ENCODE measurements around the gene ZNF792.
"Not testable (repeated sequence)": the region's sequence is repeated elsewhere in the genome, so short reads cannot be mapped to it uniquely, and the experiment has no call there.

ZNF792 gene

DNA sequence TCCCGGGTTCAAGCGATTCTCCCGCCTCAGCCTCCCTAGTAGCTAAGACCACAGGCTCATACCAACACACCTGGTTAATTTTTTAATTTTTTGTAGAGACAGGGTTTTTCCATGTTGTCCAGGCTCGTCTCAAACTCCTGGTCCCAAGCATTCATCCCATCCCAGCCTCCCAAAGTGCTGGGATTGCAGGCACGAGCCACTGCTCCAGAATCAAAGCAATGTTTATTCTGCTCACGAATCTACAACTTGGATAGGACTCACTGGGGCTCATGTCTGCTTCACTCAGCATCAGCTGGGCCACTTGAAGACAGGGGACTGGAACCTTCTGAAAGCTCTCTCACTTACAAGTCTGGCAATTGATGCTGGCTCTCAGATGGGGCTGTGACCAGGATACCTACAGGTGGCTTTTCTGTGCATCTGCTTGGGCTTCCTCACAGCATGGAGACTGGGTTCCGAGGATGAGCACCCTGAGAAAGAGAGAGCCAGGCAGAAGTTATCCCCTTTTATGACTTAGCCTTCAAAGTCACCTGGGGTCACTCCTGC, 8.2 kb upstream of the ZNF792 start:
- no peak for DNase-seq (ENCODE audit: low read depth in 2 of 2, low spot score in 1 of 2)

DNA sequence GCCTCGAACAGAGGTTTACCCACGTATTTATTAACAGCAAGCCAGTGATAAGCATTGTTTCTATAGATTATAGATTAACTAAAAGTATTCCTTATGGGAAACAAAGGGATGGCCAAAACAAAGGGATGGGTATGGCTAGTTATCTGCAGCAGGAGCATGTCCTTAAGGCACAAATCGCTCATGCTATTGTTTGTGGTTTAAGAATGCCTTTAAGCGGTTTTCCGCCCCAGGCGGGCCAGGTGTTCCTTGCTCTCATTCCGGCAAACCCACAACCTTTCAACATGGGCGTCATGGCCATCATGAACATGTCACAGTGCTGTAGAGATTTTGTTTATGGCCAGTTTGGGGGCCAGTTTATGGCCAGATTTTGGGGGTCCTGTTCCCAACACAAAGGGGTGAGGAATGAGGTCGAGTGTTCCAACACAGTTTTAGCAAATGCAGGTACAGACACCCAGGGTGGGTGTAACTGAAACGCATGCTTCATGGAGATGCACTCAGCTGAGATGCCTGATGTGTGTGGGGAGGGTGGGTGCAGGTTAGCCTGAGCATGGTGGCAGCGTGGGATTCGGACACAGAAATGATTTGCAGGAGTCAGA, 6.3 kb upstream of the ZNF792 start:
- not testable (repeated sequence) for DNase-seq (ENCODE audit: low read depth in 2 of 2, low spot score in 1 of 2)

DNA sequence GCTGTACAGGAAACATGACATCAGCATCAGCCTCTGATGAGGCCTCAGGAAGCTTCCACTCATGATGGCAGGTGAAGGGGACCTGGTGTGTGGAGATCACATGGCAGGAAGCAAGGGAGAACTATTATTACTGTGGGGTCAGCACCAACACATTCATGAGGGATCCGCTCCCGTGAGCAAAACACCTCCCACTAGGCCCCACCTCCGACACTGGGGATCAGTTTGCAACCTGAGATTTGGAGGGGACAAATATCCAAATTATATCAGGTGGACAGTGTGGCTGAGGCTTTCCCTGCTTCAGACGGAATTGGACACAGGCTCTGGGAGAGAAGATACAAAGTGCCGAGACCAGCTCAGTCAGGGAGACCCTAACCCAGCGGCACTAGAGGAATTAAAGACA, 5.7 kb upstream of the ZNF792 start:
- DNase-seq (ENCODE audit: low read depth in 2 of 2, low spot score in 1 of 2): no peak

DNA sequence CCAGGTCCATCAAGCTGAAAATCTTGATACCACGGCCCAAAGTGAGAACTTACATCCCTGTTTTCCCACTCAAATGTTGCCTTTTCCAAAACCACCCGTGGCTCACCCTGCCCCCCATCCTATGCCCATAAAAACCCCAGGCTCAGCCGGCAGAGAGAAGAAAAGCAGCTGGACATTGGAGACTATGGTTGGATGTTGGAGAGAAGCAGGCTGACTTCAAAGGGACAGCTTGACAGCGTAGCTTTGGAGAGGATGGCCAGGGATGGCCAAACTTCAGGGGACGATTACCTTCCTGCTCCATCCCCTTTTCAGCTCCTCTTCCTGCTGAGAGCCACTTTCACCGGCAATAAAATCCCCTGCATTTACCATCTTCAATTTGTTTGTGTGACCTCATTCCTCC, 3.5 kb upstream of the ZNF792 start:
- no peak for DNase-seq (ENCODE audit: low read depth in 2 of 2, low spot score in 1 of 2)

DNA sequence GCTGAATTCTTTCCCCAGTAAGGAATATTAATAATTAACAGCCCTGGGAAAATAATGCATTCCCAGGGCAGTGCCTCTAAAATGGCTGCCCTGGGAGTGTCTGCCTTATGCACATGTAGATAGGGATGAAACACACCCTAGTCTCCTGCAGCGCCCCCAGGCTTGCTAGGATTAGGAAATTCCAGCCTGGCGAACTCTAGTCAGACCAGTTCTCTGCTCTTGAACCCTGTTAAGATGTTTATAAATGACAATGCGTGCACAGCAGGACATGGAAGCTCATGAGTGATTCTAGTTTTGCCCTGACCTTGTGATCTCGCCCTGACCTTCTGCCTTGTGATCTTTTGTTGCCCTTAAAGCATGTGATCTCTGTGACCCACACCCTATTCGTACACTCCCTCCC, 1.5 kb upstream of the ZNF792 start:
- DNase-seq (ENCODE audit: low read depth in 2 of 2, low spot score in 1 of 2): not testable (repeated sequence)

DNA sequence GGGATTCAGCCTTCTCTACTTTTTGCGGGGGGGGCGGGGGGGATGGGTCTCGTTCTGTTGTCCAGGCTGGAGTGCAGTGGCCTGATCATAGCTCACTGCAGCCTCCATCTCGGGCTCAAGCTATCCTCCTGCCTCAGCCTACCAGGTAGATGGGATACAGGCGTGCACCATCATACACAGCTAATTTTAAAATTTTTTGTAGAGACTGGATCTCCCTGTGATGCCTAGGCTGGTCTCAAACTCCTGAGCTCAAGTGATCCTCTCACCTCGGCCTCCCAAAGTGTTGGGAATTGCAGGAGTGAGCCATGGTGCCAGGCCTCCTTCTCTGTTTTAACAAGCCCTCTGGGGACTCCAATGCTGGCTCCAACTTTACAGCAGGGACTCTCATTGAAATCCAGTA, 569 bp upstream of the ZNF792 start:
- DNase-seq (ENCODE audit: low read depth in 2 of 2, low spot score in 1 of 2): no peak

DNA sequence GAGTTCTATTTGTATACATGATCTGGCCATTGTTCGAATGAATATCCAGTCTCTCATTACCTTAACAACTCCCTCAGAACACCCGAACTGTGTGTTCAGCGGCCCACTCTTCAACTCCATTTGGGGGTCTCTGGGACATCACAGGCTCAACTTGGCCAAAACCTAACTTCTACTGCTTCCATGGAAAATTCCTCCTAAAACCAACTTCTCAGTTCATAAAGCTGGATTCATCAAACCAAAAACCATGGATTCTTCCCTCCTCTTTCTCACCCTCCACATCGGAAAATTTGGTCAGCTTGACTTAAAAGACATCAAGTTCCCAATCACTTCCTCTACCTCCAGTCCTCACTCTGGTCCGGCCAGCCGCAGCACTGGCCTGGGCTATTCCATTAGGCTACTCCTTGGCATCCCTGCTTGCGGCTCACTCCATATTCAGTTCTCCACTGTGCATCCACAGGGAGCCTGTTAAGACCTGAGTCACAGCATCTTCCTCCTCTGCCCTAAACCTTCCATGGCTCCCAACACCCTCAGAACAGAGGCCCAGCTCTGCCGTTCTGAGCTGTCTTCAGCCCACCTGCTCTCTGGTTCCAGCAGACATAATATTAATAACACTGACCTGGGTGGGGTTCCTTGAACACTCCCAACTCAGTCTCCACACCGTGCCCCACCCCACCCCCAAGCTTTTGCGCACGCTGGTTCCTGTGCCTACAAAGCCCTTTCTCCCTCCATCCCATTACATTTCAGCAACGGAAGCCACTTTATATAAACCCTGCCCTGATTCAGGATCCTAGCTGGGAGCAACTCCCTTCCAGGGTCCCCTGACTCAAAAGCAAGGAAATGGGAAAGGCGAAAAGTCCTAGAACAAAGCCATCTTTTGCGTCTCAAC, 1.1 kb downstream of the ZNF792 start:
- DNase-seq (ENCODE audit: low read depth in 2 of 2, low spot score in 1 of 2): no peak

DNA sequence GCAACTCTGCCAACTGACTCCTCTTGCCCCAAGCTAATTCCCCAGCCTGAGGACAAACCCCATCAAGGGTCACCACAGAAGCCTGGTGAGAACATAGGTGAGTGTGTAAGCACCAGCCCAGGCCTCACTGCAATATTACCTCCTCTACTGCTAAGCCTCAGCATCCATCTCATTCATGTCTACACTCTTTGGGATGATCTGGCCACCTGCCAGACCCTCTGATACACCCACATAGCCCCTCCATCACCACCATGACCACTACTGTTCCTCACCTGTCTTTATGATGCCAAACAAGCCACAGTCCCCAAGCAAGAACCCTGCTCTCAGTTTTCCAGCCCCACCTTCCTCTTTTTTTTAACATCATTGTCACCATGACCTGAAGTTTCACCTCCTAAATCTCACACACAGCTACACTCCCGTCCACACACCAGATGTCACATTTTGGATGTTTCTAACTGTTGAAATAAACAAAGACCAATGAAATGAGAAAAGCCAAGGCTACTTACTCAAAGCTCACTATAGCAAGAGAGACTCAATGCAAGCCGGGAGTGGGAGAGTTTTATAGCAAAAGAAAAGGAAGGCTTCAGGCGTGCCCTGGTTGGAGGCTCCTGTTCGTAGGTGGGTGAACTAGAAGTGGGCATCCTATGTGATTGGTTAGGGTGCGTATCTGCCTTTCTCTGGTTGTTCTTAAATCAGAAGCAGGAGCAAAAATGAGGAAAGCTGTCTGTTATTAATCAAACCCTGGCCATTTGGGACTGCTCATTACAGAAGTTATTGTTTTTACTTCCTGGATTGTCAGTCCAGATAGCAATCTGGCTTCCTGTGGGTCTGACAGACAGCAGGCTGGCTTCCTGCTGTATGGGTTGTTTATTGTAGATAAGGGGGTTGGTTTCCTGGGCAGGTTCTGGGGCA, 2.0 kb downstream of the ZNF792 start:
- DNase-seq (ENCODE audit: low read depth in 2 of 2, low spot score in 1 of 2): no peak

DNA sequence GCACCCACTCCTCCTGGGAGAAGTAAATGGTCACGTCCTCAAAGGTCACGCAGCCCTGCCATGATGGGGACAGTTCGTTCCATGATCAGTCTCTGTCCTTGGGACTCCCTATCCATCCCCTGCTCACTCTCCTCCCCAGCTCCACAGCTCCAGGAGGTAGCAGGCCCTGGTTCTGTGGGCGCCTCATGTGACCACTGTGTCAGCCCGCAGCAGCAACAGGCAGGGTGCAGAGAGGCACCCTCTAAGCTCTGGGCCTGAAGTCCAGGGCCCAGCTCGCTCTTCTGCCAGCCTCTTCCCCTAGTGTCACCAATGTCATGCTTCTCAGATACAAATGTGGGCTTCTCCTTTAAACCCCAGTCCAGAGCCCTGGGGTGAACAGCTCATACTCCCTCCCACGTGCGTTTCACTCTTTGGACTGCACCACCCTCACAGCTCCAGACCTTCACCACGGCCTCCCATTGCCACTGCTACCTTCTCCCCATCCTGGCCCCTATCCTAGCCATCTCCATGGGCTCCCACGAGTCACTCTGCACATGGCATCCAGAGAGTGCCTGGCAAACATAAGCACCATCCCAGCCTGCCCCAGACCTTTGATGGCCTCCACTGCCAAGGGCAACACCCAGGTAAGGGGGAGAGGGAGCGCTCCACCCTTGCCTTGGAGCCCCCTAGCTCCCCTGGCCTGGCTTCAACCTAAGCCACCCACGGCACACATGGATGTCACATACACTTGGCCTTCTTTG, 2.9 kb downstream of the ZNF792 start:
- no peak for DNase-seq (ENCODE audit: low read depth in 2 of 2, low spot score in 1 of 2)

DNA sequence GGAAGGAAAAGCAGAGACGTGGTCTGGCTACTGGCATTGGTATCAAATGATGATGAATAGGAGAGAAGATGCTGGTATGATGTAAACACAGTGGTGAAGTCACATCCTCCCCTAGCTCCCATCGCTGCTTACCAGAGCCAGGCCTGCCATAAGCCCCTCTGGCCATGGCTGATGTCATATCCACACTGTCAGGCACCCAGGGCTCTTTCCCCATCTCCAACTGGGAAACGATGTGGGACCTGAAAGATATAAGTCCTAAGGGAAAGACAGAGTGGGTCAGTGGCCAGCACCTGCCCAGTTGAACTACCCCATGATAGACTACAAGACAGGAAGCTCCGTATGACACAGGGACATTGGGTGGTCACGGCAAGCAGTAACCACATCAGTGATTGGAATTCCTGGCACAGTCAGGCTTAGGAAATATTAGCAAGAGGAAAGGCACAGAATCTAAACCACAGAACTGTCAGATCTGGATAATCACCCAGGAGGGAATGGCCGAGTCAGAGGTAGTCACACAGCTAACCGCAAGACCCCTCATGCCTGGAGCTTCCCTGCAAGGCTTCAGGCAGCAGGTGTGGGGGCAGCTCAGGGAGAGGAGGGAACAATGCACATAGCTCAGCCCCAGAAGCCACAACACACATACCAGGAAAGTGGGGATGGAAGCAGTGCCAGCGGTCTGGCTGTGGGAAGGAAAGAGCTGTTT, 3.8 kb downstream of the ZNF792 start:
- no peak for DNase-seq (ENCODE audit: low read depth in 2 of 2, low spot score in 1 of 2)

DNA sequence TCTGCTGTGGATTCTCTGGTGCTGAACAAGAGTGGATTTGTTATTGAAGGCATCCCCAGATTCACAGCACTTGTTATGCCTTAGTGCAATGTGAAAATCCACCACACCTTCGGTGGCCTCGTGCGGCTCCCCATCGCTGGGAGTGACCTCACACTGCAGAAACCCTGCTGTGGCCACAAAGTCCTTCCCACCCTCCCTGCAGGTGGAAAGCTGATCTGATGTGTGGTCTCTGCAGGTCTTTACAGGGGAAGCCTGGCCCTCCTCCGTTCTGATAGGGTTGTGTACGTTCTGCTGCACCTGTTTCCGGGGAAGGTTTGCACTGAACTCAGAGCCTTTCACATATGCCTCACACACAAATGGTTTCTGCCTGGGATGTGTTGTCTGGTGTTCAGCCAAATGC, 5.0 kb downstream of the ZNF792 start:
- DNase-seq (ENCODE audit: low read depth in 2 of 2, low spot score in 1 of 2): no peak

DNA sequence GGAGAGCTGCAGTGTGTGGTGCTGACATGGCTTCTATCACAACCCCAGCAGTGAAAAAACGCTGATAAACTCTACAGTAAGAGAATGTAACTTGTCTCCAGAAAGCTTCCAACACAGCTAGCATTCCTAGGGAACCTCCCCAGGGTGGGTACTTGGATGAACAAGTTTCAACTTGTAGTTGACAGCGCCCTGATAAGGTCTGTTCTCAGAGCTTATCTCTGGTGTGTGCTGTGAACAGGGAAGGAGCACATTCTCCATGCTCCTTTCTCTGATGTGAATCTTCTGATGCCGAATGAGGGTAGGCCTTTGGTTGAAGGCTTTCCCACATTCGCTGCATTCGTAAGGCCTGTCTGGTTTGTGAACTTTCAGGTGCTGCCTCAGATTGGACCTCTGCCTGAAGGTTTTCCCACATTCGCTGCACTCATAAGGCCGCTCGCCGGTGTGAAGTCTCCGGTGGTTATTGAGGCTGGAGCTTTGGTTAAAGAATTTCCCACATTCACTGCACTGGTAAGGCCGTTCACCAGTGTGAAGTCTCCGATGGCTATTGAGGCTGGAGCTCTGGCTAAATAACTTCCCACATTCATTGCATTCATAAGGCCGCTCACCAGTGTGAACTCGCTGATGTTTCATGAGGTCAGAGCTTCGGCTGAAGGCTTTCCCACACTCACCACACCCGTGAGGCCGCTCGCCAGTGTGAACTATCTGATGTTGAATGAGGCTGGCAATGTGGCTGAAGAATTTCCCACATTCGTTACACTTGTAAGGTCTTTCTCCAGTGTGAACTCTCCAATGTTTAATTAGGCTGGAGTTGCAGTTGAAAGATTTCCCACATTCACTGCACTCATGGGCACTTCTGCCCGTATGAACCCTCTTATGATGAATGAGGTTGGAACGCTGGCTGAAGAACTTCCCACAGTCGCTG, 5.9 kb downstream of the ZNF792 start:
- DNase-seq (ENCODE audit: low read depth in 2 of 2, low spot score in 1 of 2): no peak

DNA sequence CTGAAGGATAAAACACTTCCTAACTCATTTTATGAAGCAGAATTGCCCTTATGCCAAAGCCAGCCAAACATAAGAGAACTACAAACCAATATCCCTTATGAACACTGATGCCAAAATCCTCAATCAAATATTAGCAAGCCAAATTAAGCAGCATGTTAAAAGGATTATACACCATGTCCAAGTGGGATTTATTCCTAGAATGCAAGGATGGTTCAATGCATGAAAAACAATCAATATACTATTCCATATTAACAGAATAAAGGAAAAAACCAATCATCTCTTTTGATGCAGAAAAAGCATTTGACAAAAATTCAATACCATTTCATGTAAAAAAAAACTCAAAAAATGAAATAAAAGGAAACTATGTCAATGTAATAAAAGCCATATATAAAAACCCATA, 10.9 kb downstream of the ZNF792 start:
- no peak for DNase-seq (ENCODE audit: low read depth in 2 of 2, low spot score in 1 of 2)

DNA sequence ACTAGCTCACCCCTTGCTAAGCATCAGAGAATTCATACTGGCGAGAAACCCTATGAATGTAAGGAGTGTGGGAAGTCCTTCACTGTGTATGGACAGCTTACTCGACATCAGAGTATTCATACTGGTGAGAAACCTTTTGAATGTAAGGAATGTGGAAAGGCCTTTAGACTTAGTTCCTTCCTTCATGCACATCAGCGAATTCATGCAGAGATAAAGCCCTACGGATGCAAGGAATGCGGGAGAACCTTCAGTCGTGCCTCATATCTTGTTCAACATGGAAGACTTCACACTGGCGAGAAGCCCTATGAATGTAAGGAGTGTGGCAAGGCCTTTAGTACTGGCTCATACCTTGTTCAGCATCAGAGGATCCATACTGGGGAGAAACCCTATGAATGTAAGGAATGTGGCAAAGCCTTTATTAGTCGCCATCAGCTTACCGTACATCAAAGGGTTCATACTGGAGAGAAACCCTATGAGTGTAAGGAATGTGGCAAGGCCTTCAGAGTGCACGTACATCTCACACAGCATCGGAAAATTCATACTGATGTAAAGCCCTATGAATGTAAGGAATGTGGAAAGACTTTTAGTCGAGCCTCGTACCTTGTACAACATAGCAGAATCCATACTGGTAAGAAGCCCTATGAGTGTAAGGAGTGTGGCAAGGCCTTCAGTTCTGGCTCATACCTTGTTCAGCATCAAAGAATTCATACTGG, 20.0 kb downstream of the ZNF792 start:
- no peak for DNase-seq (ENCODE audit: low read depth in 2 of 2, low spot score in 1 of 2)

DNA sequence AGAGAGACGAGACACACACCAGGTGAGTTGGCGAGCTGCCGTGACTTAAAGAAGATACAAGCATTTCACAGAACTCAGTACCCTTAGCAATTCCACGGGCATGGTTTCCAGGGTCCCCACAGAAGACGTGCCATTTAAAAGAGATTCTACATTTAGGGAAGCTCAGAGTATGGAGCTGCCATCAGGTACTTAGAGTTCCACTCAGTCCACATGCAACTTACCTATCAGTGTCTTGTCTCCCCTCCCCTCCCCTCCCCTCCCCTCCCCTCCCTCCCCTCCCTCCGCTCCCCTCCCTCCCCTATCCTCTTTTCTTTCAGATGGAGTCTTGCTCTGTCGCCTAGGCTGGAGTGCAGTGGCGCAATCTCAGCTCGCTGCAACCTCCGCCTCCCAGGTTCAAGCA, 25.1 kb downstream of the ZNF792 start:
- no peak for DNase-seq (ENCODE audit: low read depth in 2 of 2, low spot score in 1 of 2)

DNA sequence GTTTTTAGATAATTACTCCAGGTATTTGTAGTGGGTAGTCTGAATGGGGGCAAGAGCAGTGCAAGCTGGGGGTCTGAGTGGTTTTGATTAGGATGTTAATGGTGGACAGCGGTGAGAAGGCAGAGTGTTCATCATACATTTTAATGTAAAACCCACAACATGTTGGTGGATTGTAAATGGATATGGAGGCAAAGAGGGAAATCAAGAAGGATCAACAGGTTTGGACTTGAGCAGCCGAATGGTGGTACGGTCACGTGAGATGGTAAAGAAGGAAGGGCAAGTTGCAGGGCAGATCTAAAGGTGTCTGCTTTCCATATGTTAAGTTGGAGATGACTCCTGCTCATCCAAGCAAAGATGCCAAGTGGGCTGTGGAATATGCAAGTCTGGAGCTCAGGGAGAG, 27.8 kb downstream of the ZNF792 start:
- no peak for DNase-seq (ENCODE audit: low read depth in 2 of 2, low spot score in 1 of 2)

DNA sequence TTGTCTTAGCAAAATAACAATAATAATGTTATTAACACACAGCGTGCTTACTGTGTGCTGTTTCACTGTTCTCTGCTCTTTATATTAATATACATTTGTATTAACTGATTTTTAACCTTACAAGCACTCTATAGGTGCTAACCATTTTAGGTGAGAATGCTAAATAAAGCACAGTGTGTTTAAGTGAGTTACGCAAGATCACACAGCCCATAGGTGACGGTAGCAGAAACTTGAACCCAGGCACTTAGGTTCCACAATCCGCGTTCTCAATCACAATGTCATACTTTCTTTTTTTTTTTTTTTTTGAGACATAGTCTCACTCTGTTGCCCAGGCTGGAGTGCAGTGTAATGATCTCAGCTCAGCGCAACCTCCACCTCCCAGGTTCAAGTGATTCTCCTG, 31.5 kb downstream of the ZNF792 start:
- no peak for DNase-seq (ENCODE audit: low read depth in 2 of 2, low spot score in 1 of 2)

DNA sequence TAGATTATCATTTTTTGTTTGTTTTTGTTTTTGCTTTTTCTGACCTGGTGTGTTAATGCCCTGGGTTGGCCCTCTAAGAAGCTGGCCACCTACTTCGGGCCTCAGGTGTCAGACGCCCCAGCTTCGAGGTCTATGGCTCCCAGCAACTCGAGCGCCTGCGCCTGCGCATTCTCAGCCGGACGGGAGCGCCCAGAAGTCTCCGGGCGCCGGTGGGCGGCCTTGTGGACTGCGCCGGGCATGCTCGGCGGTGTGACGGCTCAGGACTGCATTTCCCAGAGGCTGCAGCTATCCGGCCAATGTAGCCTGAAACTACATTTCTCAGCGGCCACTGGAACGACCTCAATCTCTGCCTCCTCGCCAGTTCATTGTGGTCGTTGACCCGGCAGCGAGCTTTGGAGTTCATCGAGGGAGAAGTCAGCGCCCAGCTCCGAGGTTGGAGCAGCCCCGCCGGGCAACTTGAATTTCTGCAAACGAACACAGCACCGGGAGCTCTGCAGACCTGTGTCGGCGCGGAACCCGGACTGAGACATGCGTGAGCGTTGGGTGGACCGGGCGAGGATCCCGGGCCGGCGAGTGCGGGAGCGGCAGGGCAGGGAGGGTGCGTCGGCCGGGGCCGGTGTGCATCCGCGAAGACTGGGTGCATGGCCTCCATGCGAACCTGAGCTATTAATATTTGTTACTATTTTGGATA, 37.2 kb downstream of the ZNF792 start, which contains the start of gene ZNF30:
TSS of gene ZNF30 (plus strand) at position 219 of the 691 bp plus-strand sequence. CDS start 3,045 bp downstream, outside the sequence.
- DNase-seq (ENCODE audit: low read depth in 2 of 2, low spot score in 1 of 2): peak; percentile 54 to 59
